SK-N-SH (cell line): Measurements from ENCODE around the gene PRKCG. TPM values are rescaled to one million over a fixed set of nuclear protein-coding genes. Genes with fewer than 3 reads are reported as not detected.
A peak's percentile ranks its signal among the peaks of the same experiment; 100 is the strongest.
"Not testable (repeated sequence)": the region's sequence is repeated elsewhere in the genome, so short reads cannot be mapped to it uniquely, and the experiment has no call there.

Experiments used
- CTCF ChIA-PET: fragments of 300-600, 350-600 bp; formaldehyde crosslinking; extraction: SDS; loops from one replicate; lab custom pipeline; 2021; lab: Yijun Ruan, JAX
- POLR2A ChIA-PET: fragments of 350-600 bp; sonication (Branson Sonifier 250); formaldehyde crosslinking; extraction: SDS; loops from one replicate; lab custom pipeline; 2020; ENCODE audit warnings: antibody characterized with exemption, inconsistent platforms; lab: Yijun Ruan, JAX
- DNase-seq: peaks from one replicate; pipeline ENCODE4 v3.0.0; 2012
- H2AFZ ChIP-seq: fragments of 200-600 bp; sonication (generic); 2 replicates; pipeline ENCODE4 v1.8.1; 2016; ENCODE audit warnings: antibody characterized with exemption, mild to moderate bottlenecking, low read depth
- H3F3A ChIP-seq: fragments of 200-600 bp; sonication (generic); replicated peaks from 2 replicates; pipeline ENCODE3; 2016; ENCODE audit warnings: antibody characterized with exemption, mild to moderate bottlenecking; ENCODE audit not compliant: insufficient read depth
- H3K27ac ChIP-seq, 2 experiments: fragments of 200-500 bp in 1 of 2; fragments of 200-600 bp in 1 of 2; sonication (Bioruptor generic) in 1 of 2; sonication (generic), shearing (Covaris generic) in 1 of 2; 2 replicates each; pipeline versions ENCODE4 v1.5.1 to v1.6.1; 2014 to 2016; ENCODE audit warnings: low read depth in 2 of 2, inconsistent platforms in 1 of 2, low read length in 1 of 2, mild to moderate bottlenecking in 1 of 2, mixed read lengths in 1 of 2
- H3K27me3 ChIP-seq: fragments of 200-600 bp; sonication (generic), shearing (Covaris generic); 2 replicates; pipeline ENCODE4 v1.6.1; 2016; ENCODE audit warnings: mixed run types; ENCODE audit not compliant: insufficient read depth
- H3K36me3 ChIP-seq, 2 experiments: fragments of 200-500 bp in 1 of 2; fragments of 200-600 bp in 1 of 2; sonication (Bioruptor generic) in 1 of 2; sonication (generic) in 1 of 2; replicated peaks in 1 of 2; 2 replicates each; pipeline versions ENCODE3 to v1.5.1; 2014 to 2016; ENCODE audit warnings: low read length in 1 of 2, mild to moderate bottlenecking in 1 of 2; ENCODE audit not compliant: insufficient read depth in 2 of 2, control insufficient read depth in 1 of 2
- H3K4me1 ChIP-seq, 2 experiments: fragments of 200-500 bp in 1 of 2; fragments of 200-600 bp in 1 of 2; sonication (Bioruptor generic) in 1 of 2; sonication (generic), shearing (Covaris generic) in 1 of 2; 2 replicates each; pipeline versions ENCODE4 v1.5.1 to v1.6.1; 2014 to 2016; ENCODE audit warnings: low read depth in 1 of 2, low read length in 1 of 2, mixed run types in 1 of 2; ENCODE audit not compliant: insufficient read depth in 2 of 2, control insufficient read depth in 1 of 2
- H3K4me2 ChIP-seq: fragments of 200-600 bp; sonication (generic), shearing (Covaris generic); 2 replicates; pipeline ENCODE4 v1.6.1; 2017; ENCODE audit warnings: mixed run types
- H3K4me3 ChIP-seq, 2 experiments: fragments of 200-500 bp in 1 of 2; fragments of 200-600 bp in 1 of 2; sonication (Bioruptor generic) in 1 of 2; sonication (generic), shearing (Covaris generic) in 1 of 2; 2 replicates each; pipeline versions ENCODE4 v1.5.1 to v1.8.1; 2014 to 2016; ENCODE audit warnings: low read depth in 2 of 2, inconsistent platforms in 1 of 2, low read length in 1 of 2, mild to moderate bottlenecking in 1 of 2, mixed read lengths in 1 of 2, moderate library complexity in 1 of 2
- H3K79me2 ChIP-seq: fragments of 200-600 bp; sonication (generic); 2 replicates; pipeline ENCODE4 v1.8.1; 2017; ENCODE audit warnings: mild to moderate bottlenecking; ENCODE audit not compliant: insufficient read depth
- H3K9ac ChIP-seq: fragments of 200-600 bp; sonication (generic); 2 replicates; pipeline ENCODE4 v1.6.1; 2017; ENCODE audit warnings: mixed run types
- H3K9me2 ChIP-seq: fragments of 200-600 bp; sonication (generic); 2 replicates; pipeline ENCODE4 v1.6.1; 2017; ENCODE audit warnings: mixed run types
- H3K9me3 ChIP-seq: fragments of 200-600 bp; sonication (generic); 2 replicates; pipeline ENCODE4 v1.6.1; 2017; ENCODE audit warnings: mixed run types, mild to moderate bottlenecking, moderate library complexity
- H4K20me1 ChIP-seq: fragments of 200-600 bp; sonication (generic); 2 replicates; pipeline ENCODE4 v1.6.1; 2017; ENCODE audit warnings: mild to moderate bottlenecking, mixed run types; ENCODE audit not compliant: insufficient read depth
- CTCF ChIP-seq: fragments of 200-600 bp; sonication (generic); IDR thresholded peaks from 2 replicates; pipeline ENCODE4 v1.6.1; 2017; ENCODE audit warnings: antibody characterized with exemption, mild to moderate bottlenecking, moderate library complexity
- ELF1 ChIP-seq: IDR thresholded peaks from 2 replicates; pipeline ENCODE4 v1.4.0; 2012
- EP300 ChIP-seq, 2 experiments: IDR thresholded peaks; 2 replicates each; pipeline versions ENCODE4 v1.4.0 to v1.6.1; 2012; ENCODE audit warnings: borderline replicate concordance in 1 of 2, low read depth in 1 of 2, low read length in 1 of 2
- FOSL2 ChIP-seq: IDR thresholded peaks from 2 replicates; pipeline ENCODE4 v1.4.0; 2012; ENCODE audit warnings: low read depth, mild to moderate bottlenecking, moderate library complexity, borderline replicate concordance
- FOXJ3 ChIP-seq: sonication (generic); formaldehyde crosslinking; IDR thresholded peaks from 2 replicates; pipeline ENCODE4 v1.5.1; 2020; ENCODE audit warnings: mild to moderate bottlenecking, missing genetic modification reagents
- GATA2 ChIP-seq: sonication (generic); formaldehyde crosslinking; IDR thresholded peaks from 2 replicates; pipeline ENCODE4 v1.5.0; 2020; ENCODE audit warnings: mild to moderate bottlenecking, missing genetic modification reagents
- JUND ChIP-seq: IDR thresholded peaks from 2 replicates; pipeline ENCODE4 v1.4.0; 2012
- MEF2A ChIP-seq: IDR thresholded peaks from 2 replicates; pipeline ENCODE4 v1.4.0; 2012; ENCODE audit warnings: low read depth, borderline replicate concordance
- MXI1 ChIP-seq: IDR thresholded peaks from 2 replicates; pipeline ENCODE4 v1.6.1; 2012; ENCODE audit warnings: mild to moderate bottlenecking, low read depth, low read length, improper control_type of control experiment
- NFIC ChIP-seq: IDR thresholded peaks from 2 replicates; pipeline ENCODE4 v1.4.0; 2012; ENCODE audit warnings: borderline replicate concordance
- RAD21 ChIP-seq: IDR thresholded peaks from 2 replicates; pipeline ENCODE4 v1.6.1; 2012; ENCODE audit warnings: mild to moderate bottlenecking, low read length
- RXRA ChIP-seq: IDR thresholded peaks from 2 replicates; pipeline ENCODE4 v1.4.0; 2012; ENCODE audit warnings: low read depth, mild to moderate bottlenecking, borderline replicate concordance
- TAF1 ChIP-seq: IDR thresholded peaks from 2 replicates; pipeline ENCODE4 v1.6.1; 2012; ENCODE audit warnings: low read depth, mild to moderate bottlenecking, low read length, moderate library complexity, borderline replicate concordance
- TCF12 ChIP-seq: IDR thresholded peaks from 2 replicates; pipeline ENCODE4 v1.4.0; 2012
- TEAD4 ChIP-seq: IDR thresholded peaks from 2 replicates; pipeline ENCODE4 v1.4.0; 2012; ENCODE audit warnings: mild to moderate bottlenecking, borderline replicate concordance; ENCODE audit not compliant: insufficient read depth
- YY1 ChIP-seq: IDR thresholded peaks from 2 replicates; pipeline ENCODE4 v1.4.0; 2012; ENCODE audit warnings: low read depth, mild to moderate bottlenecking
- WGBS: methylation state at CpG from one replicate; pipeline ENCODE4 v1.1.6; 2017; ENCODE audit warnings: low lambda C conversion rate; 5-methylcytosine and 5-hydroxymethylcytosine counted together
- polyA plus RNA-seq, 3 experiments: library from polyadenylated mRNA; depleted of rRNA; stranded (reverse); fragments of >200 nt; gene quantifications; 2 replicates each; pipeline ENCODE4 v1.2.3, GENCODE V29; 2012
- TF ChIP-seq, protein P1 (sequence below): IDR thresholded peaks from 2 replicates; pipeline ENCODE4; 2012
- TF ChIP-seq, protein P2 (sequence below): IDR thresholded peaks from 2 replicates; pipeline ENCODE4 v1.4.0; 2012; ENCODE audit warnings: low read depth, borderline replicate concordance

PRKCG gene
- polyA plus RNA-seq, 1 of the 3 experiments (the other 2 are of a cell fraction) = 0.08 TPM

- H3K4me2 ChIP-seq, H3K9me2 ChIP-seq, H3K9ac ChIP-seq, H4K20me1 ChIP-seq, H3K4me3 ChIP-seq, H3K36me3 ChIP-seq, DNase-seq, H3K27ac ChIP-seq, H3K27me3 ChIP-seq, POLR2A ChIA-PET, H2AFZ ChIP-seq, H3K9me3 ChIP-seq, H3K79me2 ChIP-seq: not testable (repeated sequence)
- 64% methylated on average over 12 of the region's 12 CpGs for WGBS
- Histone ChIP-seq H3F3A (peaks cover 33% of the 10 kb centered on the region), H3K4me1 (peaks cover 0 to 13% of the 10 kb centered on the region in 2 experiments; a peak in 1 of 4 replicates)
- CTCF ChIA-PET = interaction anchor here (1.3 to 2.0 kb wide), 2 partner anchors 13 to 190 kb away, joined by 5 to 8 read pairs; no protein-coding TSS in a partner anchor
These were observed 41.8 kb upstream of the PRKCG start for GRCh38 chr19:53840241-53840640.

GRCh38 chr19:53840914-53841313 lies 41.1 kb upstream of the PRKCG start:
- CTCF ChIA-PET = interaction anchor here (0.6 to 2.6 kb wide), 9 partner anchors 12 to 278 kb away, joined by 3 to 10 read pairs (median 4); partner anchors contain the start of gene PRKCG
- H3K4me3 ChIP-seq, H3K27me3 ChIP-seq, H3K36me3 ChIP-seq, POLR2A ChIA-PET, H3K79me2 ChIP-seq, H4K20me1 ChIP-seq, H3K9ac ChIP-seq, H2AFZ ChIP-seq, H3K9me3 ChIP-seq, DNase-seq, H3K4me2 ChIP-seq, H3K9me2 ChIP-seq: not testable (repeated sequence)
- peak overlapping the region in 1 of 2 experiments; percentile 85; a peak in 1 of 4 replicates for H3K27ac ChIP-seq
- peaks cover 33% of the 10 kb centered on the region for H3F3A ChIP-seq
- TF ChIP-seq JUND = peak; percentile 50
- TF ChIP-seq, protein P1, sequence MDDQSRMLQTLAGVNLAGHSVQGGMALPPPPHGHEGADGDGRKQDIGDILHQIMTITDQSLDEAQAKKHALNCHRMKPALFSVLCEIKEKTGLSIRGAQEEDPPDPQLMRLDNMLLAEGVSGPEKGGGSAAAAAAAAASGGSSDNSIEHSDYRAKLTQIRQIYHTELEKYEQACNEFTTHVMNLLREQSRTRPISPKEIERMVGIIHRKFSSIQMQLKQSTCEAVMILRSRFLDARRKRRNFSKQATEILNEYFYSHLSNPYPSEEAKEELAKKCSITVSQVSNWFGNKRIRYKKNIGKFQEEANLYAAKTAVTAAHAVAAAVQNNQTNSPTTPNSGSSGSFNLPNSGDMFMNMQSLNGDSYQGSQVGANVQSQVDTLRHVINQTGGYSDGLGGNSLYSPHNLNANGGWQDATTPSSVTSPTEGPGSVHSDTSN = 0 out of 2 replicates have a peak, but pooled peaks have one; percentile 16
- TF ChIP-seq TCF12 = peak; percentile 46; the same call in 1 of the 2 replicates
- TF ChIP-seq EP300 (IDR thresholded peaks at IDR 0.05; ENCODE audit: borderline replicate concordance in 1 of 2, low read depth in 1 of 2, low read length in 1 of 2) = 0 out of 4 replicates have a peak, but pooled peaks of 1 of the 2 experiments have one; percentile 9
- TF ChIP-seq FOSL2 = peak; percentile 66; the same call in 1 of the 2 replicates
- 15% methylated on average over 4 of the region's 4 CpGs for WGBS
- H3K4me1 ChIP-seq = peaks cover 0 to 13% of the 10 kb centered on the region in 2 experiments; a peak in 1 of 4 replicates

- peaks cover 36% of the 10 kb centered on the region for H3F3A ChIP-seq
- 81% methylated on average over 9 of the region's 9 CpGs for WGBS
- H3K27me3 ChIP-seq = no peaks in the 10 kb centered on the region
- peaks cover 0 to 13% of the 10 kb centered on the region in 2 experiments; a peak in 1 of 4 replicates for H3K4me1 ChIP-seq
- no peaks in the 10 kb centered on the region for H3K9me2 ChIP-seq
- H3K27ac ChIP-seq = no peak overlapping the region
- no peaks in the 10 kb centered on the region for H4K20me1 ChIP-seq
- H3K9ac ChIP-seq = no peak overlapping the region
- H3K4me2 ChIP-seq = no peak overlapping the region
- ChIA-PET POLR2A (no interaction called here), CTCF (interaction anchor here (13.4 kb wide), 1 partner anchor 179 kb away, joined by 128 read pairs; no protein-coding TSS in a partner anchor)
- no peak overlapping the region for H2AFZ ChIP-seq
- H3K79me2 ChIP-seq = no peaks in the 10 kb centered on the region
- no peaks in the 10 kb centered on the region for H3K9me3 ChIP-seq
- DNase-seq = no peak
- no peaks in the 10 kb centered on the region for H3K36me3 ChIP-seq
- H3K4me3 ChIP-seq = no peak overlapping the region
- TF ChIP-seq ELF1 (no peak), RXRA (no peak), RAD21 (no peak), TCF12 (no peak), NFIC (no peak), FOSL2 (no peak), YY1 (no peak), EP300 (IDR thresholded peaks at IDR 0.05; ENCODE audit: borderline replicate concordance in 1 of 2, low read depth in 1 of 2, low read length in 1 of 2) (no peak), MEF2A (no peak), GATA2 (no peak), TAF1 (no peak), MXI1 (no peak), CTCF (no peak), FOXJ3 (CRISPR knock-in tag) (no peak), TEAD4 (no peak)
- TF ChIP-seq, protein P2, sequence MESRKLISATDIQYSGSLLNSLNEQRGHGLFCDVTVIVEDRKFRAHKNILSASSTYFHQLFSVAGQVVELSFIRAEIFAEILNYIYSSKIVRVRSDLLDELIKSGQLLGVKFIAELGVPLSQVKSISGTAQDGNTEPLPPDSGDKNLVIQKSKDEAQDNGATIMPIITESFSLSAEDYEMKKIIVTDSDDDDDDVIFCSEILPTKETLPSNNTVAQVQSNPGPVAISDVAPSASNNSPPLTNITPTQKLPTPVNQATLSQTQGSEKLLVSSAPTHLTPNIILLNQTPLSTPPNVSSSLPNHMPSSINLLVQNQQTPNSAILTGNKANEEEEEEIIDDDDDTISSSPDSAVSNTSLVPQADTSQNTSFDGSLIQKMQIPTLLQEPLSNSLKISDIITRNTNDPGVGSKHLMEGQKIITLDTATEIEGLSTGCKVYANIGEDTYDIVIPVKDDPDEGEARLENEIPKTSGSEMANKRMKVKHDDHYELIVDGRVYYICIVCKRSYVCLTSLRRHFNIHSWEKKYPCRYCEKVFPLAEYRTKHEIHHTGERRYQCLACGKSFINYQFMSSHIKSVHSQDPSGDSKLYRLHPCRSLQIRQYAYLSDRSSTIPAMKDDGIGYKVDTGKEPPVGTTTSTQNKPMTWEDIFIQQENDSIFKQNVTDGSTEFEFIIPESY = no peak
These were observed 37.1 kb upstream of the PRKCG start for GRCh38 chr19:53844849-53845246.
